Keratinocyte (primary cell): Measurements from ENCODE around the gene TMEM183A. TPM values are rescaled to one million over a fixed set of nuclear protein-coding genes. Genes with fewer than 3 reads are reported as not detected.

Source experiments
- DNase-seq: peaks from one replicate; pipeline ENCODE4 v3.0.0-alpha.2; 2011; ENCODE audit warnings: low read depth, missing footprints, low spot score
- FAIRE-seq: peaks from 2 replicates; lab custom pipeline; 2011; peaks lifted over from hg19 to GRCh38; lab: Jason Lieb, UNC
- H2AFZ ChIP-seq: 2 replicates; pipeline ENCODE4 v1.6.0; 2012; ENCODE audit warnings: low read length, control low read depth, inconsistent platforms; ENCODE audit not compliant: control insufficient read depth
- H3K27ac ChIP-seq: 2 replicates; pipeline ENCODE4 v1.5.1; 2011; ENCODE audit warnings: low read length; ENCODE audit not compliant: control insufficient read depth, insufficient read depth
- H3K27me3 ChIP-seq: 3 replicates; pipeline ENCODE4 v1.6.0; 2011; ENCODE audit warnings: low read length; ENCODE audit not compliant: control insufficient read depth, insufficient read depth; ENCODE audit errors: extremely low read depth
- H3K36me3 ChIP-seq, 2 experiments: 2 replicates in 1 of 2; 3 replicates in 1 of 2; pipeline ENCODE4 v1.5.1; 2011; ENCODE audit warnings: low read length in 2 of 2, mild to moderate bottlenecking in 1 of 2; ENCODE audit not compliant: control insufficient read depth in 2 of 2, insufficient read depth in 2 of 2; ENCODE audit errors: extremely low read depth in 1 of 2
- H3K4me1 ChIP-seq: 3 replicates; pipeline ENCODE4 v1.5.1; 2011; ENCODE audit warnings: low read length; ENCODE audit not compliant: control insufficient read depth, insufficient read depth; ENCODE audit errors: extremely low read depth
- H3K4me2 ChIP-seq: 3 replicates; pipeline ENCODE4 v1.6.0; 2011; ENCODE audit warnings: low read depth, low read length; ENCODE audit not compliant: control insufficient read depth, insufficient read depth; ENCODE audit errors: extremely low read depth
- H3K4me3 ChIP-seq, 3 experiments: fragments of 200-600 bp in 1 of 3; sonication (generic) in 1 of 3; 2 replicates in 2 of 3; 3 replicates in 1 of 3; pipeline ENCODE4 v1.5.1; 2011 to 2016; ENCODE audit warnings: low read length in 3 of 3, mild to moderate bottlenecking in 3 of 3, control low read depth in 2 of 3, inconsistent platforms in 1 of 3, low read depth in 1 of 3, mixed read lengths in 1 of 3, mixed run types in 1 of 3, moderate library complexity in 1 of 3; ENCODE audit not compliant: control insufficient read depth in 2 of 3, insufficient read depth in 2 of 3; ENCODE audit errors: extremely low read depth in 1 of 3
- H3K79me2 ChIP-seq: 2 replicates; pipeline ENCODE4 v1.6.0; 2012; ENCODE audit warnings: low read length; ENCODE audit not compliant: control insufficient read depth, insufficient read depth
- H3K9ac ChIP-seq: 3 replicates; pipeline ENCODE4 v1.6.0; 2011; ENCODE audit warnings: low read length; ENCODE audit not compliant: control insufficient read depth, insufficient read depth; ENCODE audit errors: extremely low read depth
- H3K9me1 ChIP-seq: 3 replicates; pipeline ENCODE4 v1.6.0; 2011; ENCODE audit warnings: low read length; ENCODE audit not compliant: control insufficient read depth, insufficient read depth; ENCODE audit errors: extremely low read depth
- H3K9me3 ChIP-seq: 2 replicates; pipeline ENCODE4 v1.5.1; 2012; ENCODE audit warnings: low read depth, low read length; ENCODE audit not compliant: control insufficient read depth
- H4K20me1 ChIP-seq: 3 replicates; pipeline ENCODE4 v1.6.0; 2011; ENCODE audit warnings: low read length; ENCODE audit not compliant: control insufficient read depth, insufficient read depth; ENCODE audit errors: extremely low read depth
- CTCF ChIP-seq, 3 experiments: IDR thresholded peaks in 1 of 3; conservative IDR thresholded peaks in 1 of 3; optimal IDR thresholded peaks in 1 of 3; 2 replicates in 2 of 3; 3 replicates in 1 of 3; pipeline versions ENCODE3 to v1.5.1; 2011; ENCODE audit warnings: low read length in 3 of 3, mild to moderate bottlenecking in 3 of 3, moderate library complexity in 2 of 3, control low read depth in 1 of 3, inconsistent platforms in 1 of 3; ENCODE audit not compliant: insufficient read depth in 2 of 3; ENCODE audit errors: extremely low read depth in 1 of 3
- EZH2 ChIP-seq: IDR thresholded peaks from one replicate; pipeline ENCODE4 v1.6.1; 2012; ENCODE audit warnings: inconsistent platforms, mild to moderate bottlenecking, low read length, moderate library complexity
- dilution Hi-C: fragments of 300-500 bp; cut with MboI; formaldehyde crosslinking; loops from one replicate; pipeline ENCODE4 v1.7.0; 2020; ENCODE audit warnings: low sequenced_read_pairs; ENCODE audit not compliant: extremely low pct_ligation_motif_present
- polyA plus RNA-seq, 5 experiments: library from polyadenylated mRNA; depleted of rRNA in 3 of 5; stranded (reverse) in 3 of 5; stranded (forward) in 1 of 5; unstranded in 1 of 5; fragments of >200 nt; gene quantifications; 1 replicate in 1 of 5; 2 replicates in 3 of 5; 3 replicates in 1 of 5; pipeline versions ENCODE4 v1.2.1 to v1.2.3, GENCODE V29; 2011 to 2012; ENCODE audit warnings: missing spikeins in 2 of 5, low read depth in 1 of 5, low replicate concordance in 1 of 5

Gene TMEM183A
- polyA plus RNA-seq, 1 donor (not counting 4 experiments of a cell fraction or from before 2014, with no cell fraction given): 88.2 TPM

DNA sequence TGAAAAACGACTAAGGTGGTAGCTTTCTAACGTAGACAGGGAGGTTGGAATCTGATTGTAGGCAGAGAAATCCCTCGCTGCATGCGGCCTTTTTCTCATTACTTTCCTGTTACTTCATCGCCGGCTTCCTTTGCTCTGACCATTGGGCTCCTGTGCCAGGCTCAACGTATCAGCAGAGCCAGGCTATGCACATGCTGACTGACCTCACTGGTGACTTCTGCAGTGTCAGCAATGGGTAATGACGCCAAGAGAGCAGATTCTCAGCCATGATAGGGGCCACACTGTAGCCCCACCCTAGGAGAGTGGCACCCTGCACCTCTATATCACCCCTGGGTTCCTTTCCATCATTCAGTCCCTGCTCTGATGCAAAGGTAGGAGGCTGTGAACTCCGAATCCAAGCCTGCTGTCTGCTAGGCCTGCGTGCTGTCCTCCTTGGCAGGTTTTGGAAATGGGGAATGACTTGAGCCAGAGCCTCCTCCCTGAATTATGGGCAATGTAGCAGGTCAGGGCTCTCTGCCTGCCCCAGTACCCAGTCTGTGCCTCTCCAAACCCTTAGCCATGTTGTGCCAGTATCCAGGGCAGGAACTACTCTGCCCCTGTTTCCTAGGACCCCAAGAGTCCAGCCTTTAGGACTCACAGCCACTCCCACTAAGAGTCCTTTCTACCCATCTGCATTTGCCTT is 30.5 kb downstream of the TMEM183A start:
- Histone ChIP-seq H3K9me1 (no peaks in the 10 kb centered on the region), H3K27ac (no peak overlapping the region), H3K4me2 (no peak overlapping the region), H3K9ac (no peak overlapping the region), H3K36me3 (no peaks in the 10 kb centered on the region), H3K79me2 (no peaks in the 10 kb centered on the region), H3K4me3 (no peak overlapping the region), H2AFZ (no peak overlapping the region), H3K9me3 (no peaks in the 10 kb centered on the region), H3K27me3 (peaks cover 5% of the 10 kb centered on the region), H4K20me1 (peaks cover 5% of the 10 kb centered on the region), H3K4me1 (peaks cover 23% of the 10 kb centered on the region)
- dilution Hi-C loops: loop anchor here (25.0 kb wide), 1 partner anchor 225 kb away; no protein-coding TSS in a partner anchor
- no peak for DNase-seq
- TF ChIP-seq EZH2: no peak
- no peak for TF ChIP-seq CTCF (optimal IDR thresholded peaks at IDR 0.05 in 1 of 3, IDR thresholded peaks at IDR 0.05 in 1 of 3, conservative IDR thresholded peaks at IDR 0.05 in 1 of 3; ENCODE audit: extremely low read depth in 1 of 3, insufficient read depth in 2 of 3, low read length in 3 of 3)
- FAIRE-seq: no peak

DNA sequence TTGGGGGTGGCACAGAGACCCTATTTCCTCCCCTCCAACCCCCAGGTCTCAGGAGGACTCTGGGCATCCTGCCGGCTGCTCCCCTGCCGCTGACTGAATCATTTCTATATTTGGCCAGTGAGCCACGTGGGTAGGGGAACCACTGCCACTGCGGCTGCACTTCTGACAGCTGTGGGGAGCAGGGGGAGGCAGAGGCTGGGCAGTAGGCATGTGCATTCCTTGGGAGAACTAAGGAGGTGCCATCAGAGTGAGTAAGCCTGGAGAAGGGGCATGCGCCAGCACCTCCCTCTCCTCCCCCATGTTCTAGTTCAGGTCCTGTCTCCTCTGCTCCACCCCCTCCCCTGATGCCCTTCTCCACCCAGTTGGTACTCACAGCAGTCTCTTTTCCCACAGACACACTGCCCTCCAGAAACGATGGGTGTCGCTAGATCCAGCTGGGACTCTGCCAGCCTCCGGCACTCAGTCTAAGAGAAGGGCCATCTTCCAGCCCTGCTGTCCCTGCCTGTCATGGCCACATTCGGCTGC is 31.1 kb downstream of the TMEM183A start:
- TF ChIP-seq EZH2 (no peak), CTCF (optimal IDR thresholded peaks at IDR 0.05 in 1 of 3, IDR thresholded peaks at IDR 0.05 in 1 of 3, conservative IDR thresholded peaks at IDR 0.05 in 1 of 3; ENCODE audit: extremely low read depth in 1 of 3, insufficient read depth in 2 of 3, low read length in 3 of 3) (peak in 2 of 3 experiments; percentile 15 to 38)
- Histone ChIP-seq H4K20me1 (peaks cover 5% of the 10 kb centered on the region), H2AFZ (no peak overlapping the region), H3K4me1 (peaks cover 23% of the 10 kb centered on the region), H3K9ac (no peak overlapping the region), H3K9me3 (no peaks in the 10 kb centered on the region), H3K79me2 (no peaks in the 10 kb centered on the region), H3K9me1 (no peaks in the 10 kb centered on the region), H3K27me3 (peaks cover 5% of the 10 kb centered on the region), H3K27ac (no peak overlapping the region), H3K4me3 (no peak overlapping the region), H3K36me3 (no peaks in the 10 kb centered on the region), H3K4me2 (no peak overlapping the region)
- DNase-seq (peak; percentile 83), FAIRE-seq (peak; percentile 60)
- dilution Hi-C loops: loop anchor here (25.0 kb wide), 1 partner anchor 224 kb away; no protein-coding TSS in a partner anchor
